ENCODE results near the gene MAP3K20. TPM values are rescaled to one million over a fixed set of nuclear protein-coding genes. Genes with fewer than 3 reads are reported as not detected.

The MAP3K20 gene
- total RNA-seq, 1 donor from 2014 or later = 11.8 TPM

DNA sequence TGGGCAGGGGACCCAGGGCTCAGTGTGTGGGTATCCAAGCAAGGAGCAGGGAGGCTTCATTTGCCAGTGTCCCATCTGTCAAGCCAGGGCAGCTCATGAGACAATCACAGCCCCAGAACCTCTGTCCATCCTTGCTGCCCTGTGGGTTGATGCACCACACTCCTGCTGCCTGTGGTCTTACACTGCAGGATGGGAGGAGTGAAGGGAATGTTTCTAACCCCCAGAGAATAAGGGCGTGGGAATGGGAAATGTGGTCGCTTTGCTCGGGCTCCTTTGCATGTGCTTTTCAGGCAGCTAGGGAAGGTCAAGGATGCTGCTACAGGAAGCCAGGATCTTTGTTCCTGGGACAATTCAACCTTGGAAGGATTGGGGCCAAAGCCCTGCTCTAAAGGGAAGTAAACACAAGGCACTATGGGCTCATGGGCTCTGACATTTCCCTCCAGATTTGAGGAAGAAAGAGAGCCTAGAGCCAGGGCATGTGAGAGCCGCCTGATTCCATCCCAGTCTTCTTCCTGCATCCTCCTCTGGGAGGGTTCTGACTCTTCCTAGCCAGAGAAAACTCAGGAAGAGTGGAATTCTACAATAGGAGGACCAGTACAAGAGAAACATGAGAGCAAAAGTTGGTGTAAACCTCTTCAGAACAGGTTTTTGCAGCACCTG is 18.8 kb upstream of the MAP3K20 start:
- Mint-ChIP-seq H3K27me3 (ENCODE audit: unreplicated experiment) (peaks cover 2% of the 10 kb centered on the region), H3K36me3 (ENCODE audit: low read depth, unreplicated experiment) (peaks cover 3% of the 10 kb centered on the region), H3K4me1 (ENCODE audit: unreplicated experiment) (peaks cover 13% of the 10 kb centered on the region), H3K9me3 (ENCODE audit: unreplicated experiment) (no peaks in the 10 kb centered on the region), H3K4me3 (ENCODE audit: unreplicated experiment) (no peak overlapping the region), H3K27ac (ENCODE audit: unreplicated experiment) (no peak overlapping the region)
- no peak for DNase-seq (ENCODE audit: low spot score)
- TF ChIP-seq, protein P1, sequence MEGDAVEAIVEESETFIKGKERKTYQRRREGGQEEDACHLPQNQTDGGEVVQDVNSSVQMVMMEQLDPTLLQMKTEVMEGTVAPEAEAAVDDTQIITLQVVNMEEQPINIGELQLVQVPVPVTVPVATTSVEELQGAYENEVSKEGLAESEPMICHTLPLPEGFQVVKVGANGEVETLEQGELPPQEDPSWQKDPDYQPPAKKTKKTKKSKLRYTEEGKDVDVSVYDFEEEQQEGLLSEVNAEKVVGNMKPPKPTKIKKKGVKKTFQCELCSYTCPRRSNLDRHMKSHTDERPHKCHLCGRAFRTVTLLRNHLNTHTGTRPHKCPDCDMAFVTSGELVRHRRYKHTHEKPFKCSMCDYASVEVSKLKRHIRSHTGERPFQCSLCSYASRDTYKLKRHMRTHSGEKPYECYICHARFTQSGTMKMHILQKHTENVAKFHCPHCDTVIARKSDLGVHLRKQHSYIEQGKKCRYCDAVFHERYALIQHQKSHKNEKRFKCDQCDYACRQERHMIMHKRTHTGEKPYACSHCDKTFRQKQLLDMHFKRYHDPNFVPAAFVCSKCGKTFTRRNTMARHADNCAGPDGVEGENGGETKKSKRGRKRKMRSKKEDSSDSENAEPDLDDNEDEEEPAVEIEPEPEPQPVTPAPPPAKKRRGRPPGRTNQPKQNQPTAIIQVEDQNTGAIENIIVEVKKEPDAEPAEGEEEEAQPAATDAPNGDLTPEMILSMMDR (IDR thresholded peaks at IDR 0.05; ENCODE audit: unreplicated experiment) = no peak

DNA sequence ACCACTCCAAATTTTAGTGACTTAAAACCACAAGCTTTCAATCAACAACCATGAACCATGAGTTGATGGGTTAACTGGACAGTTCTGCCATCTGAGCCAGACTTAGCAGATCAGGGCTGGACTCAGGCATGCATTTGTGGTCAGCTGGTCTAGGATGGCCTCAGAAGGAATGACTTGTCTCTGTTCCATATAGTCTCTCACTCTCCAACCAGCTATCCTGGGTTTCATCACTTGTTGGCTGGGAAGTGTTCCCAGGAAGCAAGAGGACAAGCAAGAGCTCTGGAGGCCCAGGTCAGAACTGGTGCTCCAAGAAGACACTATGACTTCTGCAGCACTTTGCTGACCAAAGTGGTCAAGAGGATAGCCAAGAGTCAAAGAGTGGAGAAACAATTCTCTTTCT is 17.5 kb upstream of the MAP3K20 start:
- H3K9me3 Mint-ChIP-seq (ENCODE audit: unreplicated experiment) = no peaks in the 10 kb centered on the region
- H3K27me3 Mint-ChIP-seq (ENCODE audit: unreplicated experiment) = peaks cover 2% of the 10 kb centered on the region
- DNase-seq (ENCODE audit: low spot score) = no peak
- no peak overlapping the region for H3K4me3 Mint-ChIP-seq (ENCODE audit: unreplicated experiment)
- peaks cover under 1% of the 10 kb centered on the region for H3K36me3 Mint-ChIP-seq (ENCODE audit: low read depth, unreplicated experiment)
- no peak overlapping the region for H3K27ac Mint-ChIP-seq (ENCODE audit: unreplicated experiment)
- H3K4me1 Mint-ChIP-seq (ENCODE audit: unreplicated experiment) = peaks cover 13% of the 10 kb centered on the region
- TF ChIP-seq, protein P1 (IDR thresholded peaks at IDR 0.05; ENCODE audit: unreplicated experiment) = no peak

DNA sequence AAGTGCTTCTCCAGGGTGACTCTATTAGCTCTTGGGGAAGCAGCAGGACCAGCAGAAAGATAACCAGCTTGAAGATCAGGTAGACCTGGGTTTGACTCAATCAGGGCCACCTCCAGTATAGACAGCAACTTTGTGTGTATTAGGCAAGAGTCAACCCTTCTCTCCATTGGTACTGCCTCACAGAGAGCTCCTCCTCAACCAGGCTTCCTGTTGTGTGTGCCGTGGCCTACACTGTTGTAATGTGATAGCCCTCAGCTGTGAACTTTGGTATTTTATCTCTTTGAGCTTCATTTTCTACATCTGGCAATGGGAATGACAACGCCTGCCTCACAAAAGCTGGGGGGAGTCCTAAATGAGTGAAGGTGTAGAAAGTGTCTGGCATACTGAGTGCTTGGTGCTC is 17.0 kb upstream of the MAP3K20 start:
- TF ChIP-seq, protein P1 (IDR thresholded peaks at IDR 0.05; ENCODE audit: unreplicated experiment) = no peak
- DNase-seq (ENCODE audit: low spot score) = no peak
- no peaks in the 10 kb centered on the region for H3K9me3 Mint-ChIP-seq (ENCODE audit: unreplicated experiment)
- H3K27me3 Mint-ChIP-seq (ENCODE audit: unreplicated experiment) = peaks cover 2% of the 10 kb centered on the region
- H3K27ac Mint-ChIP-seq (ENCODE audit: unreplicated experiment) = no peak overlapping the region
- H3K36me3 Mint-ChIP-seq (ENCODE audit: low read depth, unreplicated experiment) = no peaks in the 10 kb centered on the region
- H3K4me3 Mint-ChIP-seq (ENCODE audit: unreplicated experiment) = no peak overlapping the region
- peaks cover 13% of the 10 kb centered on the region for H3K4me1 Mint-ChIP-seq (ENCODE audit: unreplicated experiment)

DNA sequence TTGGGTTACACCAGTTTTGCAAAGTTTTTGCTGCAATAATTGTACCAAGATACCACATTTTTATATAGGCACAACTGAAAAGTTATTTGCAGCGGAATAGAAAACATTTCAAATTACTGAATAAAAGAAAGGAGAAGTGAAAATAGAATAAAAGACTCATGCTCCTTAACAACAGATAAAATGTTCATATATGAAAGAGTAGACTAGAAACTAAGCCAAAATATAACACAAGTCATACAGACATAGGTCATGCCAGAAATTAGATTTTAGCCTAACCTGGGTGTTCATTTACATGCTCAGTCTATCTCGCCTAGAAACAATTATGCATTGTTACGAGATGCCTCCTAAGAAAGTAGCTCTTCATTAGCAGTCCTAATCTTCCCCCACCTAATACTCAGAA is 16.4 kb upstream of the MAP3K20 start:
- H3K27ac Mint-ChIP-seq (ENCODE audit: unreplicated experiment) = no peak overlapping the region
- no peak for DNase-seq (ENCODE audit: low spot score)
- H3K9me3 Mint-ChIP-seq (ENCODE audit: unreplicated experiment) = no peaks in the 10 kb centered on the region
- H3K27me3 Mint-ChIP-seq (ENCODE audit: unreplicated experiment) = peaks cover 2% of the 10 kb centered on the region
- H3K4me1 Mint-ChIP-seq (ENCODE audit: unreplicated experiment) = peaks cover 13% of the 10 kb centered on the region
- TF ChIP-seq, protein P1 (IDR thresholded peaks at IDR 0.05; ENCODE audit: unreplicated experiment) = no peak
- no peaks in the 10 kb centered on the region for H3K36me3 Mint-ChIP-seq (ENCODE audit: low read depth, unreplicated experiment)
- H3K4me3 Mint-ChIP-seq (ENCODE audit: unreplicated experiment) = no peak overlapping the region

DNA sequence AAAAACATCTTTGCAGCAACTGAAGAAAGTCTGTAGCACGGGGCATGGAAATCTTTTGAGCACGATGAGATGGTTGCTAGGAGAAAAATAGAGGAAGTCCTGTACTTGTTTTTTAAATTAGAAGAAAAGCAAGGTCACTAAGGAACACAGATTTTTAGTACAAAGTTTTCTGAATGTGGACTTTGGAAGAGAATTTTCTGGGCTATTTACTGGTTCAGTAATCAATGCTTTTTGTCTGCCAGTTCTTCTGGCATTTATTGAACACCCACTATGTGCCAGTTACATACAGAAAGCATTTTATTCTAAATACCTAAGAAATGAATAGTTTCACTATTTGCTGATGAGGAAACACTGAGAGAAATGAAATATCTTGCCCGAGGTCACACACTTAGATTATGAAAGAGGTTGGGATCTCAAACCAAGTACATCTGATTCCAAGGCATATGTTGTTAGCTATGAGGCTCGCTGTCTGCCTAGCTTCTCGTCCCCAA is 15.6 kb upstream of the MAP3K20 start:
- Mint-ChIP-seq H3K36me3 (ENCODE audit: low read depth, unreplicated experiment) (no peaks in the 10 kb centered on the region), H3K27me3 (ENCODE audit: unreplicated experiment) (peaks cover 2% of the 10 kb centered on the region), H3K27ac (ENCODE audit: unreplicated experiment) (no peak overlapping the region), H3K4me1 (ENCODE audit: unreplicated experiment) (peaks cover 13% of the 10 kb centered on the region), H3K4me3 (ENCODE audit: unreplicated experiment) (no peak overlapping the region), H3K9me3 (ENCODE audit: unreplicated experiment) (no peaks in the 10 kb centered on the region)
- no peak for DNase-seq (ENCODE audit: low spot score)
- TF ChIP-seq, protein P1 (IDR thresholded peaks at IDR 0.05; ENCODE audit: unreplicated experiment) = no peak
